ENCODE measurements around the gene SLC12A3. TPM values are rescaled to one million over a fixed set of nuclear protein-coding genes. Genes with fewer than 3 reads are reported as not detected.

Gene SLC12A3
- total RNA-seq, 4 donors from 2014 or later: not detected

- 72 to 75% methylated on average over 9 of the region's 9 CpGs for WGBS, 2 donors
- Histone ChIP-seq H3K27ac (no peak overlapping the region), H3K9me3 (no peaks in the 10 kb centered on the region), H3K27me3 (no peaks in the 10 kb centered on the region), H3K4me1 (no peaks in the 10 kb centered on the region), H3K4me3 (no peak overlapping the region), H3K36me3 (no peaks in the 10 kb centered on the region)
- no peak for DNase-seq (ENCODE audit: low spot score in 2 of 2)
- TF ChIP-seq POLR2A (IDR thresholded peaks at IDR 0.05): no peak
- TF ChIP-seq CTCF (IDR thresholded peaks at IDR 0.05): no peak
- no peak for TF ChIP-seq EP300 (IDR thresholded peaks at IDR 0.05)
Measured at GRCh38 chr16:56885446-56886162, 20.6 kb downstream of the SLC12A3 start.

GRCh38 chr16:56886296-56886695, 21.3 kb downstream of the SLC12A3 start:
- WGBS, 2 donors: 89 to 91% methylated on average over 12 of the region's 12 CpGs
- Histone ChIP-seq H3K36me3 (no peaks in the 10 kb centered on the region), H3K4me1 (no peaks in the 10 kb centered on the region), H3K27me3 (no peaks in the 10 kb centered on the region), H3K9me3 (no peaks in the 10 kb centered on the region), H3K4me3 (no peak overlapping the region), H3K27ac (no peak overlapping the region)
- DNase-seq (ENCODE audit: low spot score in 2 of 2): no peak
- no peak for TF ChIP-seq EP300 (IDR thresholded peaks at IDR 0.05)
- TF ChIP-seq POLR2A (IDR thresholded peaks at IDR 0.05): no peak
- TF ChIP-seq CTCF (IDR thresholded peaks at IDR 0.05): no peak

- no peaks in the 10 kb centered on the region for H3K27me3 ChIP-seq
- H3K4me3 ChIP-seq: no peak overlapping the region
- no peak for DNase-seq (ENCODE audit: low spot score in 2 of 2)
- H3K4me1 ChIP-seq: no peaks in the 10 kb centered on the region
- no peaks in the 10 kb centered on the region for H3K36me3 ChIP-seq
- no peaks in the 10 kb centered on the region for H3K9me3 ChIP-seq
- TF ChIP-seq POLR2A (IDR thresholded peaks at IDR 0.05): no peak
- no peak for TF ChIP-seq CTCF (IDR thresholded peaks at IDR 0.05)
- TF ChIP-seq EP300 (IDR thresholded peaks at IDR 0.05): no peak
- WGBS, 2 donors: 85% methylated on average over 9 of the region's 9 CpGs
- H3K27ac ChIP-seq: no peak overlapping the region
Measured at GRCh38 chr16:56886826-56887225, 21.8 kb downstream of the SLC12A3 start.

- no peak for DNase-seq (ENCODE audit: low spot score in 2 of 2)
- 81 to 90% methylated on average over 6 to 7 of the region's 7 CpGs for WGBS, 2 donors
- no peaks in the 10 kb centered on the region for H3K4me1 ChIP-seq
- H3K27ac ChIP-seq: no peak overlapping the region
- H3K4me3 ChIP-seq: no peak overlapping the region
- no peaks in the 10 kb centered on the region for H3K27me3 ChIP-seq
- no peaks in the 10 kb centered on the region for H3K9me3 ChIP-seq
- TF ChIP-seq POLR2A (IDR thresholded peaks at IDR 0.05) (no peak), EP300 (IDR thresholded peaks at IDR 0.05) (no peak), CTCF (IDR thresholded peaks at IDR 0.05) (no peak)
- H3K36me3 ChIP-seq: no peaks in the 10 kb centered on the region
Measured at GRCh38 chr16:56888806-56889205, 23.8 kb downstream of the SLC12A3 start.

GRCh38 chr16:56889206-56889605, 24.2 kb downstream of the SLC12A3 start:
- Histone ChIP-seq H3K36me3 (no peaks in the 10 kb centered on the region), H3K4me3 (no peak overlapping the region), H3K27ac (no peak overlapping the region), H3K9me3 (no peaks in the 10 kb centered on the region), H3K4me1 (no peaks in the 10 kb centered on the region), H3K27me3 (no peaks in the 10 kb centered on the region)
- 90 to 93% methylated on average over 5 of the region's 5 CpGs for WGBS, 2 donors
- DNase-seq (ENCODE audit: low spot score in 2 of 2): no peak
- TF ChIP-seq EP300 (IDR thresholded peaks at IDR 0.05) (no peak), CTCF (IDR thresholded peaks at IDR 0.05) (no peak), POLR2A (IDR thresholded peaks at IDR 0.05) (no peak)
